Neural cell (in vitro differentiated cells): ENCODE results near the gene CDK2AP2. TPM values are rescaled to one million over a fixed set of nuclear protein-coding genes. Genes with fewer than 3 reads are reported as not detected.

ENCODE experiments used
- H2AFZ ChIP-seq: fragments of 200-600, 300-800 bp; sonication (generic), shearing (Covaris generic); 2 replicates; pipeline ENCODE4 v1.6.0; 2014; ENCODE audit warnings: low read depth, mild to moderate bottlenecking, antibody characterized with exemption, low read length, moderate library complexity
- H3F3A ChIP-seq: fragments of 200-600 bp; shearing (Covaris generic); 2 replicates; pipeline ENCODE4 v1.6.1; 2016; ENCODE audit warnings: mild to moderate bottlenecking, moderate library complexity, mixed read lengths, antibody characterized with exemption, low read length; ENCODE audit not compliant: insufficient read depth, poor library complexity, severe bottlenecking
- H3K27ac ChIP-seq: fragments of 200-600, 300-800 bp; sonication (generic), shearing (Covaris generic); 2 replicates; pipeline ENCODE4 v1.5.1; 2014; ENCODE audit warnings: mild to moderate bottlenecking, low read length, moderate library complexity
- H3K27me3 ChIP-seq: fragments of 300-800, 200-600 bp; sonication (generic), shearing (Covaris generic); 2 replicates; pipeline ENCODE4 v1.6.0; 2014; ENCODE audit warnings: mild to moderate bottlenecking, low read depth, low read length, moderate library complexity; ENCODE audit not compliant: insufficient read depth
- H3K36me3 ChIP-seq: fragments of 300-800, 200-600 bp; sonication (generic), shearing (Covaris generic); 2 replicates; pipeline ENCODE4 v1.5.1; 2014; ENCODE audit warnings: mild to moderate bottlenecking, antibody characterized with exemption, low read length, moderate library complexity; ENCODE audit not compliant: insufficient read depth
- H3K4me2 ChIP-seq: fragments of 300-800, 200-600 bp; sonication (generic), shearing (Covaris generic); 2 replicates; pipeline ENCODE4 v1.6.0; 2014; ENCODE audit warnings: mild to moderate bottlenecking, low read length
- H3K4me3 ChIP-seq: fragments of 300-800, 200-600 bp; sonication (generic), shearing (Covaris generic); 2 replicates; pipeline ENCODE4 v1.5.1; 2014; ENCODE audit warnings: mild to moderate bottlenecking, low read length, moderate library complexity
- H3K79me2 ChIP-seq: fragments of 200-600 bp; shearing (Covaris generic); replicated peaks from 2 replicates; pipeline ENCODE4 v1.6.0; 2014; ENCODE audit warnings: mild to moderate bottlenecking, low read length, moderate library complexity; ENCODE audit not compliant: insufficient read depth
- H3K9ac ChIP-seq: fragments of 300-800, 200-600 bp; sonication (generic), shearing (Covaris generic); 2 replicates; pipeline ENCODE4 v1.6.1; 2016; ENCODE audit warnings: mild to moderate bottlenecking, low read length, mixed read lengths
- H3K9me2 ChIP-seq: fragments of 200-600 bp; shearing (Covaris generic); 2 replicates; pipeline ENCODE4 v1.6.1; 2016; ENCODE audit warnings: mild to moderate bottlenecking, low read length, mixed read lengths; ENCODE audit not compliant: insufficient read depth
- H3K9me3 ChIP-seq: fragments of 200-600, 300-800 bp; sonication (generic), shearing (Covaris generic); 2 replicates; pipeline ENCODE4 v1.6.1; 2016; ENCODE audit warnings: mild to moderate bottlenecking, mixed run types, low read length, moderate library complexity, mixed read lengths
- H4K20me1 ChIP-seq: fragments of 200-600 bp; shearing (Covaris generic); 2 replicates; pipeline ENCODE4 v1.6.1; 2016; ENCODE audit warnings: mild to moderate bottlenecking, mixed run types; ENCODE audit not compliant: insufficient read depth
- CTCF ChIP-seq: fragments of 450-650 bp; IDR thresholded peaks from 2 replicates; pipeline ENCODE4 v1.5.1; 2014; ENCODE audit warnings: antibody characterized with exemption, mild to moderate bottlenecking, moderate library complexity; ENCODE audit not compliant: poor library complexity, severe bottlenecking
- EP300 ChIP-seq: fragments of 450-650 bp; conservative IDR thresholded peaks from 2 replicates; pipeline ENCODE4 v1.6.1; 2014; ENCODE audit warnings: antibody characterized with exemption, mild to moderate bottlenecking, moderate library complexity; ENCODE audit not compliant: poor library complexity, severe bottlenecking
- EZH2 ChIP-seq: fragments of 200-600, 300-800 bp; shearing (Covaris generic), sonication (generic); IDR thresholded peaks from 2 replicates; pipeline ENCODE4 v1.6.1; 2014; ENCODE audit warnings: antibody characterized with exemption, low read length, borderline replicate concordance, mild to moderate bottlenecking; ENCODE audit not compliant: insufficient read depth, poor library complexity, severe bottlenecking
- MXI1 ChIP-seq: fragments of 450-650 bp; conservative IDR thresholded peaks from 2 replicates; pipeline ENCODE4 v1.6.1; 2014; ENCODE audit warnings: antibody characterized with exemption, mild to moderate bottlenecking; ENCODE audit not compliant: poor library complexity, severe bottlenecking
- POLR2AphosphoS5 ChIP-seq: IDR thresholded peaks from 2 replicates; pipeline ENCODE4 v1.6.1; 2012
- RAD21 ChIP-seq: fragments of 450-650 bp; conservative IDR thresholded peaks from 2 replicates; pipeline ENCODE4 v1.6.1; 2014; ENCODE audit warnings: antibody characterized with exemption, mild to moderate bottlenecking, moderate library complexity
- SMC3 ChIP-seq: fragments of 450-650 bp; conservative IDR thresholded peaks from 2 replicates; pipeline ENCODE4 v1.6.1; 2014; ENCODE audit warnings: antibody characterized with exemption, mild to moderate bottlenecking, moderate library complexity; ENCODE audit not compliant: poor library complexity
- TAF1 ChIP-seq: IDR thresholded peaks from 2 replicates; pipeline ENCODE4 v1.6.1; 2012; ENCODE audit warnings: low read depth
- polyA plus RNA-seq: library from polyadenylated mRNA; depleted of rRNA; stranded (reverse); fragments of >200 nt; gene quantifications from 2 replicates; pipeline ENCODE4 v1.2.3, GENCODE V29; 2014
- TF ChIP-seq, protein P1 (sequence below): IDR thresholded peaks from 2 replicates; pipeline ENCODE4 v1.6.1; 2012; ENCODE audit warnings: borderline replicate concordance

CDK2AP2 gene
- polyA plus RNA-seq, 1 donor from 2014 or later, result 18.1 TPM

DNA sequence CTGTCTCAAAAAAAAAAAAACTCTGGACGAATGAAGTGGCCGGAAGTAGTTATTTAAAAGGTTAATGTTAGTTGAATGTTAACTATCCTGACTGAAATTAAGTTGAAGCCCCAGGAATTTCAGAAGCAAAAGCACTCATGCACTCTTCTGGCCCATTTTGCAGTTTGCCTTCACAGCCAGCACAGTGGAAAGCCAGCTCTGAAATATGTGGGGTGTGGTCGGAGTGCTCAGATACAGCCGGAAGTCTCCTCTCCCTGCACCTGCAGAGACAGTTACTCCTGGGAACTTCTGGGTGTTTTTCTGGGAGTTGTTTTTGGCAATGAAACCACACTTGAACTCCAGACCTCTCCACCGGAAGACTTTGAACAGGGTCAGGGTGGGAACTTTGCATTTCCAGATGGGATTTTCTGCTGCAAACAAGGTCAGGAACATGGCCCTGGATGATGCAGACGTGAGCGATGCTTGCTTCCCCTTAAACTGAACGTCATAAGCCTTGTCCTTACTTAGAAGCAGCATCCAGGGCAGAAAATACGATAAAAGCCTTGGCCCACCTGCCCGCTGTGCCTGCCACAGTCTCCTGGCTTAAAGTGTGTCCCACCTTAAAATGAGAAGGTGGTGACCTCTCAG, 36.8 kb upstream of the CDK2AP2 start:
- Histone ChIP-seq H4K20me1 (no peaks in the 10 kb centered on the region), H3K9ac (no peak overlapping the region), H3F3A (no peaks in the 10 kb centered on the region), H3K27ac (no peak overlapping the region), H3K79me2 (no peaks in the 10 kb centered on the region), H3K9me3 (no peaks in the 10 kb centered on the region), H3K36me3 (no peaks in the 10 kb centered on the region), H3K4me2 (no peak overlapping the region), H3K27me3 (no peaks in the 10 kb centered on the region), H3K4me3 (no peak overlapping the region), H3K9me2 (no peaks in the 10 kb centered on the region), H2AFZ (no peak overlapping the region)
- TF ChIP-seq POLR2AphosphoS5, result no peak
- TF ChIP-seq CTCF, result no peak
- TF ChIP-seq TAF1, result no peak
- no peak for TF ChIP-seq RAD21
- TF ChIP-seq EZH2, result no peak
- TF ChIP-seq EP300, result no peak
- no peak for TF ChIP-seq SMC3
- TF ChIP-seq, protein P1, sequence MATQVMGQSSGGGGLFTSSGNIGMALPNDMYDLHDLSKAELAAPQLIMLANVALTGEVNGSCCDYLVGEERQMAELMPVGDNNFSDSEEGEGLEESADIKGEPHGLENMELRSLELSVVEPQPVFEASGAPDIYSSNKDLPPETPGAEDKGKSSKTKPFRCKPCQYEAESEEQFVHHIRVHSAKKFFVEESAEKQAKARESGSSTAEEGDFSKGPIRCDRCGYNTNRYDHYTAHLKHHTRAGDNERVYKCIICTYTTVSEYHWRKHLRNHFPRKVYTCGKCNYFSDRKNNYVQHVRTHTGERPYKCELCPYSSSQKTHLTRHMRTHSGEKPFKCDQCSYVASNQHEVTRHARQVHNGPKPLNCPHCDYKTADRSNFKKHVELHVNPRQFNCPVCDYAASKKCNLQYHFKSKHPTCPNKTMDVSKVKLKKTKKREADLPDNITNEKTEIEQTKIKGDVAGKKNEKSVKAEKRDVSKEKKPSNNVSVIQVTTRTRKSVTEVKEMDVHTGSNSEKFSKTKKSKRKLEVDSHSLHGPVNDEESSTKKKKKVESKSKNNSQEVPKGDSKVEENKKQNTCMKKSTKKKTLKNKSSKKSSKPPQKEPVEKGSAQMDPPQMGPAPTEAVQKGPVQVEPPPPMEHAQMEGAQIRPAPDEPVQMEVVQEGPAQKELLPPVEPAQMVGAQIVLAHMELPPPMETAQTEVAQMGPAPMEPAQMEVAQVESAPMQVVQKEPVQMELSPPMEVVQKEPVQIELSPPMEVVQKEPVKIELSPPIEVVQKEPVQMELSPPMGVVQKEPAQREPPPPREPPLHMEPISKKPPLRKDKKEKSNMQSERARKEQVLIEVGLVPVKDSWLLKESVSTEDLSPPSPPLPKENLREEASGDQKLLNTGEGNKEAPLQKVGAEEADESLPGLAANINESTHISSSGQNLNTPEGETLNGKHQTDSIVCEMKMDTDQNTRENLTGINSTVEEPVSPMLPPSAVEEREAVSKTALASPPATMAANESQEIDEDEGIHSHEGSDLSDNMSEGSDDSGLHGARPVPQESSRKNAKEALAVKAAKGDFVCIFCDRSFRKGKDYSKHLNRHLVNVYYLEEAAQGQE, result no peak
- TF ChIP-seq MXI1, result no peak

- TF ChIP-seq TAF1 (no peak), EP300 (no peak), POLR2AphosphoS5 (no peak), CTCF (no peak), MXI1 (no peak), SMC3 (no peak)
- Histone ChIP-seq H3K4me3 (no peak overlapping the region), H4K20me1 (no peaks in the 10 kb centered on the region), H3K9me3 (no peaks in the 10 kb centered on the region), H3K36me3 (no peaks in the 10 kb centered on the region), H3K4me2 (no peak overlapping the region), H3K27me3 (no peaks in the 10 kb centered on the region), H3F3A (no peaks in the 10 kb centered on the region), H3K9ac (no peak overlapping the region), H3K9me2 (no peaks in the 10 kb centered on the region), H3K27ac (no peak overlapping the region), H2AFZ (no peak overlapping the region), H3K79me2 (no peaks in the 10 kb centered on the region)
These were observed 35.6 kb upstream of the CDK2AP2 start for GRCh38 chr11:67543585-67543984.
